ENCODE data around the gene ATP9B. TPM values are rescaled to one million over a fixed set of nuclear protein-coding genes. Genes with fewer than 3 reads are reported as not detected.

The ATP9B gene
- total RNA-seq, 1 donor from 2014 or later = 33.2 TPM

- Histone ChIP-seq H3K4me1 (no peaks in the 10 kb centered on the region), H3K27me3 (no peaks in the 10 kb centered on the region), H2AFZ (replicated peaks) (no peak overlapping the region), H3F3A (ENCODE audit: low read depth) (no peaks in the 10 kb centered on the region), H3K4me3 (no peak overlapping the region), H3K4me2 (no peak overlapping the region), H3K79me2 (ENCODE audit: low read depth) (no peaks in the 10 kb centered on the region), H3K27ac (no peak overlapping the region), H4K20me1 (ENCODE audit: low read depth) (no peaks in the 10 kb centered on the region), H3K36me3 (no peaks in the 10 kb centered on the region), H3K9ac (no peak overlapping the region), H3K9me3 (ENCODE audit: low read depth) (no peaks in the 10 kb centered on the region)
- Mint-ChIP-seq H3K4me1 (no peaks in the 10 kb centered on the region), H3K4me3 (no peak overlapping the region), H3K36me3 (peaks cover 24% of the 10 kb centered on the region), H3K9me3 (no peaks in the 10 kb centered on the region), H3K27me3 (ENCODE audit: insufficient read depth, low read depth) (peaks cover 5% of the 10 kb centered on the region), H3K27ac (no peak overlapping the region)
- TF ChIP-seq CTCF (IDR thresholded peaks at IDR 0.05) (no peak), EZH2 (IDR thresholded peaks at IDR 0.05) (no peak), EZH2phosphoT487 (IDR thresholded peaks at IDR 0.05) (no peak)
- DNase-seq (ENCODE audit: low spot score) = peak; percentile 14
Measured at GRCh38 chr18:79356435-79356834, 287.2 kb downstream of the ATP9B start.

GRCh38 chr18:79360933-79361332, 291.7 kb downstream of the ATP9B start:
- H3K9ac ChIP-seq = no peak overlapping the region
- peaks cover 42% of the 10 kb centered on the region for H3K36me3 Mint-ChIP-seq
- H3K4me1 Mint-ChIP-seq = no peaks in the 10 kb centered on the region
- no peak for TF ChIP-seq EZH2phosphoT487 (IDR thresholded peaks at IDR 0.05)
- H3K9me3 Mint-ChIP-seq = peaks cover 4% of the 10 kb centered on the region
- H3K9me3 ChIP-seq (ENCODE audit: low read depth) = no peaks in the 10 kb centered on the region
- no peak overlapping the region for H3K4me2 ChIP-seq
- no peak overlapping the region for H3K27ac ChIP-seq
- no peak overlapping the region for H3K27ac Mint-ChIP-seq
- peaks cover 5% of the 10 kb centered on the region for H3K27me3 Mint-ChIP-seq (ENCODE audit: insufficient read depth, low read depth)
- no peak for DNase-seq (ENCODE audit: low spot score)
- H4K20me1 ChIP-seq (ENCODE audit: low read depth) = no peaks in the 10 kb centered on the region
- H2AFZ ChIP-seq (replicated peaks) = no peak overlapping the region
- H3K4me3 ChIP-seq = no peak overlapping the region
- no peaks in the 10 kb centered on the region for H3K27me3 ChIP-seq
- no peaks in the 10 kb centered on the region for H3K36me3 ChIP-seq
- no peak overlapping the region for H3K4me3 Mint-ChIP-seq
- H3F3A ChIP-seq (ENCODE audit: low read depth) = no peaks in the 10 kb centered on the region
- H3K79me2 ChIP-seq (ENCODE audit: low read depth) = no peaks in the 10 kb centered on the region
- no peaks in the 10 kb centered on the region for H3K4me1 ChIP-seq

GRCh38 chr18:79361766-79362522, 292.8 kb downstream of the ATP9B start:
- H3K36me3 Mint-ChIP-seq = peaks cover 45% of the 10 kb centered on the region
- no peaks in the 10 kb centered on the region for H4K20me1 ChIP-seq (ENCODE audit: low read depth)
- no peaks in the 10 kb centered on the region for H3K4me1 Mint-ChIP-seq
- H3K27ac ChIP-seq = no peak overlapping the region
- no peak overlapping the region for H3K4me2 ChIP-seq
- H3K79me2 ChIP-seq (ENCODE audit: low read depth) = no peaks in the 10 kb centered on the region
- no peak overlapping the region for H3K9ac ChIP-seq
- no peaks in the 10 kb centered on the region for H3K4me1 ChIP-seq
- H3K9me3 Mint-ChIP-seq = peaks cover 4% of the 10 kb centered on the region
- H3K27me3 ChIP-seq = no peaks in the 10 kb centered on the region
- H3K27me3 Mint-ChIP-seq (ENCODE audit: insufficient read depth, low read depth) = peaks cover 5% of the 10 kb centered on the region
- H3K36me3 ChIP-seq = no peaks in the 10 kb centered on the region
- no peaks in the 10 kb centered on the region for H3F3A ChIP-seq (ENCODE audit: low read depth)
- H2AFZ ChIP-seq (replicated peaks) = no peak overlapping the region
- TF ChIP-seq EZH2phosphoT487 (IDR thresholded peaks at IDR 0.05) (no peak), CTCF (IDR thresholded peaks at IDR 0.05) (no peak), EZH2 (IDR thresholded peaks at IDR 0.05) (no peak)
- no peak overlapping the region for H3K27ac Mint-ChIP-seq
- H3K9me3 ChIP-seq (ENCODE audit: low read depth) = no peaks in the 10 kb centered on the region
- no peak for DNase-seq (ENCODE audit: low spot score)
- H3K4me3 ChIP-seq = no peak overlapping the region
- H3K4me3 Mint-ChIP-seq = no peak overlapping the region

GRCh38 chr18:79365701-79366100, 296.5 kb downstream of the ATP9B start:
- Histone ChIP-seq H3K9ac (no peak overlapping the region), H3K79me2 (ENCODE audit: low read depth) (no peaks in the 10 kb centered on the region), H2AFZ (replicated peaks) (no peak overlapping the region), H3F3A (ENCODE audit: low read depth) (no peaks in the 10 kb centered on the region), H3K36me3 (no peaks in the 10 kb centered on the region), H4K20me1 (ENCODE audit: low read depth) (no peaks in the 10 kb centered on the region), H3K4me3 (no peak overlapping the region), H3K9me3 (ENCODE audit: low read depth) (no peaks in the 10 kb centered on the region), H3K4me1 (no peaks in the 10 kb centered on the region), H3K27ac (no peak overlapping the region), H3K4me2 (no peak overlapping the region), H3K27me3 (no peaks in the 10 kb centered on the region)
- peaks cover 40% of the 10 kb centered on the region for H3K36me3 Mint-ChIP-seq
- H3K4me3 Mint-ChIP-seq = no peak overlapping the region
- no peaks in the 10 kb centered on the region for H3K4me1 Mint-ChIP-seq
- no peaks in the 10 kb centered on the region for H3K27me3 Mint-ChIP-seq (ENCODE audit: insufficient read depth, low read depth)
- peak overlapping the region; percentile 78 for H3K27ac Mint-ChIP-seq
- no peak for DNase-seq (ENCODE audit: low spot score)
- H3K9me3 Mint-ChIP-seq = peaks cover 4% of the 10 kb centered on the region
- TF ChIP-seq EZH2 (IDR thresholded peaks at IDR 0.05) (no peak), EZH2phosphoT487 (IDR thresholded peaks at IDR 0.05) (no peak), CTCF (IDR thresholded peaks at IDR 0.05) (no peak)
